GM23248 (cell line): ENCODE results near the gene TM2D1.
"Not testable (repeated sequence)": the region's sequence is repeated elsewhere in the genome, so short reads cannot be mapped to it uniquely, and the experiment has no call there.

Experiments
- EZH2 ChIP-seq: fragments of 200-600 bp; sonication (generic); IDR thresholded peaks from 2 replicates; pipeline ENCODE4 v1.6.1; 2018; ENCODE audit warnings: antibody characterized with exemption, mild to moderate bottlenecking; ENCODE audit not compliant: insufficient read depth, poor library complexity, severe bottlenecking
- EZH2phosphoT487 ChIP-seq: fragments of 200-600 bp; sonication (generic); IDR thresholded peaks from 2 replicates; pipeline ENCODE4 v1.6.1; 2018; ENCODE audit warnings: antibody characterized with exemption, moderate library complexity, mild to moderate bottlenecking, low read depth; ENCODE audit not compliant: insufficient read depth

DNA sequence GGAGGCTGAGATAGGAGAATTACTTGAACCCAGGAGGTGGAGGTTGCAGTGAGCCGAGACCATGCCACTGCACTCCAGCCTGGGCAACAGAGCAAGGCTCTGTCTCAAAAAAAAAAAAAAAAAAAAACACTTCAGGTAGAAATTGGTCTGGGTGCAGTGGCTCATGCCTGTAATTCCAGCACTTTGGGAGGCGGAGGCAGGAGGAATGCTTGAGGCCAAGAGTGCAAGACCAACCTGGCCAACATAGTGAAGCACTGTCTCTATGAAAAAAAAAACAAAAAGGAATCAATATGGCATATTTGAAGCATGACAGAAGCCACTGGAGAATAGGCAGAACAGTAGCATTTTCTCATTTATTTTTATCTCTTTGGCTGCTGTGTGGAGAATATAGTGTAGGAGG is 48.1 kb downstream of the TM2D1 start:
- not testable (repeated sequence) for TF ChIP-seq EZH2, EZH2phosphoT487
